ENCODE results near the gene IER5L.

DNA sequence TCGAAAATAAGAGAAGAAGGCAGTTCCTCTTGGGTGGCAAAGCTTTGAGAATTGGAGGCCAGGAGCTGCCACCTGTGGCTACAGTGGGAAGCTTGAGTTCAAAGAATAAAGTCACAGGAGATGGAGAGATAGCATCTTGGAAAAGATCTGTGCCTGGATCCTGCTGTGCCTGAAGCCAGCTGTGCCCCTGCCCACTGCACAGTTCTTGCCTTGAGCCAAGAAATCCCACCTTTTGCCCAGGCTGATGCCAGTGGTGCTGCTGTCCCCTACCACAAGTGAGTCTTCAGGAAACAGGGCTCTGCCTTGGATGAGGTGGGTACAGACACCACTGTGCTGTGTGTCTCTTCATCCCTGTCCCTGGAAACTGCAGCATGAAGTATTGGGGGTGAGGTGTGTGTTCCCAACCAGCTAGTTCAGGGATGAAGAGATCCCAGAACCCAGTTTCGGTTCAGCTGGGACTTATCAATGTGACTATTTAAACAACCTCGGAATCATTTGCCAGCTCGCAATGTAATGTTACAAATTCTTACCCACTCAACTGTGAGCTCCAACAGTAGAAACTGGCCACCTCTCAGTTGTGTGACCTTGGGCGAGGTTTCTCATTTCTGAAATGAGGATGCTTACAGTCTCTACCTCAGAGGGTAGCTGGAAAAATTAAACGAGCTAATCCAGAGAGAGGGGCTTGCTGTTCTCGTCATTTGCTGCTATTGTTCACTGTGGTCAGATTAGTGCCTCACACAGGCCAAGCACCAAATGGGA is 5.9 kb downstream of the IER5L start:
- TF ChIP-seq POLR2A (IDR thresholded peaks at IDR 0.05; ENCODE audit: low read depth, low read length) = no peak
- no peak for TF ChIP-seq POLR2AphosphoS5 (IDR thresholded peaks at IDR 0.05; ENCODE audit: low read depth, low read length)
- no peak for TF ChIP-seq TAF1 (IDR thresholded peaks at IDR 0.05; ENCODE audit: borderline replicate concordance, low read depth, low read length)
